Trophoblast cell (in vitro differentiated cells and primary cell): ENCODE measurements around the gene DCXR.

Source experiments
- DNase-seq, 2 donors: peaks; one replicate each; pipeline ENCODE4 v3.0.0-alpha.2; 2016
- H2AFZ ChIP-seq: 2 replicates; pipeline ENCODE4 v1.6.1; 2013; ENCODE audit warnings: low read length, moderate library complexity, mild to moderate bottlenecking; ENCODE audit not compliant: insufficient read depth, poor library complexity
- H2AK5ac ChIP-seq: 2 replicates; pipeline ENCODE4 v1.6.1; 2013; ENCODE audit warnings: mild to moderate bottlenecking, low read length
- H2BK120ac ChIP-seq: 2 replicates; pipeline ENCODE4 v1.6.1; 2013; ENCODE audit warnings: low read length, mild to moderate bottlenecking, moderate library complexity; ENCODE audit not compliant: insufficient read depth, poor library complexity
- H2BK12ac ChIP-seq: 2 replicates; pipeline ENCODE4 v1.6.1; 2013; ENCODE audit warnings: mild to moderate bottlenecking, low read length, moderate library complexity
- H2BK5ac ChIP-seq: 2 replicates; pipeline ENCODE4 v1.6.1; 2013; ENCODE audit warnings: low read length, low read depth, moderate library complexity, mild to moderate bottlenecking; ENCODE audit not compliant: poor library complexity
- H3K14ac ChIP-seq: 2 replicates; pipeline ENCODE4 v1.6.1; 2013; ENCODE audit warnings: mild to moderate bottlenecking, low read length
- H3K18ac ChIP-seq: 2 replicates; pipeline ENCODE4 v1.6.1; 2013; ENCODE audit warnings: mild to moderate bottlenecking, low read length
- H3K23ac ChIP-seq: 2 replicates; pipeline ENCODE4 v1.6.1; 2013; ENCODE audit warnings: low read length
- H3K27ac ChIP-seq: 2 replicates; pipeline ENCODE4 v1.5.1; 2013; ENCODE audit warnings: low read depth, mild to moderate bottlenecking, inconsistent platforms, low read length, moderate library complexity
- H3K27me3 ChIP-seq: 2 replicates; pipeline ENCODE4 v1.6.1; 2013; ENCODE audit warnings: inconsistent platforms, mild to moderate bottlenecking, low read length, moderate library complexity; ENCODE audit not compliant: insufficient read depth
- H3K36me3 ChIP-seq, 2 experiments: 1 replicate in 1 of 2; 2 replicates in 1 of 2; pipeline ENCODE4 v1.6.1; 2013; ENCODE audit warnings: low read length in 2 of 2, mild to moderate bottlenecking in 2 of 2, moderate library complexity in 1 of 2; ENCODE audit not compliant: insufficient read depth in 2 of 2, control insufficient read depth in 1 of 2
- H3K4ac ChIP-seq: 2 replicates; pipeline ENCODE4 v1.6.1; 2013; ENCODE audit warnings: low read depth, mild to moderate bottlenecking, low read length, moderate library complexity
- H3K4me1 ChIP-seq, 2 experiments: 1 replicate in 1 of 2; 2 replicates in 1 of 2; pipeline ENCODE4 v1.6.1; 2013; ENCODE audit warnings: low read length in 2 of 2, mild to moderate bottlenecking in 2 of 2, moderate library complexity in 1 of 2; ENCODE audit not compliant: insufficient read depth in 2 of 2, control insufficient read depth in 1 of 2
- H3K4me2 ChIP-seq: 2 replicates; pipeline ENCODE4 v1.6.1; 2013; ENCODE audit warnings: inconsistent platforms, mild to moderate bottlenecking, low read length, moderate library complexity
- H3K4me3 ChIP-seq: 2 replicates; pipeline ENCODE4 v1.5.1; 2013; ENCODE audit warnings: mild to moderate bottlenecking, low read depth, low read length, inconsistent platforms
- H3K79me1 ChIP-seq: one replicate; pipeline ENCODE4 v1.6.1; 2013; ENCODE audit warnings: low read length
- H3K79me2 ChIP-seq: 2 replicates; pipeline ENCODE4 v1.6.1; 2013; ENCODE audit warnings: low read length, mild to moderate bottlenecking; ENCODE audit not compliant: control insufficient read depth, insufficient read depth, poor library complexity
- H3K9ac ChIP-seq: 2 replicates; pipeline ENCODE4 v1.6.1; 2013; ENCODE audit warnings: mild to moderate bottlenecking, low read length
- H3K9me3 ChIP-seq: 2 replicates; pipeline ENCODE4 v1.6.1; 2013; ENCODE audit warnings: low read depth, mild to moderate bottlenecking, control low read depth, inconsistent platforms, low read length; ENCODE audit not compliant: insufficient read depth
- H4K12ac ChIP-seq: 2 replicates; pipeline ENCODE4 v1.6.1; 2013; ENCODE audit warnings: low read depth, mild to moderate bottlenecking, low read length, moderate library complexity
- H4K8ac ChIP-seq: 2 replicates; pipeline ENCODE4 v1.6.1; 2013; ENCODE audit warnings: low read depth, mild to moderate bottlenecking, low read length, moderate library complexity
- H4K91ac ChIP-seq: one replicate; pipeline ENCODE4 v1.6.1; 2013; ENCODE audit warnings: low read depth, mild to moderate bottlenecking, low read length, moderate library complexity
- WGBS: extraction: QIAGEN DNeasy Blood & Tissue Kit; methylation state at CpG from one replicate; pipeline ENCODE4 v1.1.7; 2013; ENCODE audit warnings: missing lambda C conversion rate; ENCODE audit not compliant: insufficient read length, insufficient coverage; ENCODE audit errors: extremely low coverage; 5-methylcytosine and 5-hydroxymethylcytosine counted together

DCXR gene

GRCh38 chr17:82079001-82079677 lies 41.6 kb upstream of the DCXR start:
- Histone ChIP-seq H2BK12ac (no peak overlapping the region), H3K4ac (no peak overlapping the region), H4K12ac (no peak overlapping the region), H3K27me3 (no peaks in the 10 kb centered on the region), H2BK120ac (no peak overlapping the region), H2AFZ (no peak overlapping the region), H4K8ac (no peak overlapping the region), H3K36me3 (peaks cover 66 to 68% of the 10 kb centered on the region in 2 experiments), H2AK5ac (no peak overlapping the region), H3K79me2 (no peaks in the 10 kb centered on the region), H3K9ac (no peak overlapping the region), H3K23ac (no peak overlapping the region), H3K14ac (no peak overlapping the region), H3K79me1 (no peaks in the 10 kb centered on the region), H3K27ac (no peak overlapping the region), H3K4me2 (no peak overlapping the region), H3K4me3 (no peak overlapping the region), H3K9me3 (peaks cover 4% of the 10 kb centered on the region), H4K91ac (no peak overlapping the region), H3K18ac (no peak overlapping the region), H2BK5ac (no peak overlapping the region), H3K4me1 (no peaks in the 10 kb centered on the region)
- no CpG with 5 or more reads among the region's 47 CpGs for WGBS
- DNase-seq: no peak

- Histone ChIP-seq H3K27ac (no peak overlapping the region), H4K8ac (no peak overlapping the region), H4K12ac (no peak overlapping the region), H3K4me1 (no peaks in the 10 kb centered on the region), H4K91ac (no peak overlapping the region), H3K9ac (no peak overlapping the region), H3K27me3 (no peaks in the 10 kb centered on the region), H3K9me3 (peaks cover 4% of the 10 kb centered on the region), H3K23ac (no peak overlapping the region), H3K18ac (no peak overlapping the region), H3K4ac (no peak overlapping the region), H2AFZ (no peak overlapping the region), H3K36me3 (peaks cover 59 to 61% of the 10 kb centered on the region in 2 experiments), H3K79me2 (no peaks in the 10 kb centered on the region), H2BK120ac (no peak overlapping the region), H2BK5ac (no peak overlapping the region), H3K4me3 (no peak overlapping the region), H3K4me2 (no peak overlapping the region), H2AK5ac (no peak overlapping the region), H3K14ac (no peak overlapping the region), H3K79me1 (no peaks in the 10 kb centered on the region), H2BK12ac (no peak overlapping the region)
- no CpG with 5 or more reads among the region's 18 CpGs for WGBS
- DNase-seq: no peak
Observed at GRCh38 chr17:82078433-82078832, 40.9 kb upstream of the DCXR start.

- H4K12ac ChIP-seq: no peak overlapping the region
- no peak overlapping the region for H3K18ac ChIP-seq
- no peak overlapping the region for H3K27ac ChIP-seq
- no peak overlapping the region for H3K4me3 ChIP-seq
- H3K79me2 ChIP-seq: no peaks in the 10 kb centered on the region
- DNase-seq: peak in 1 of 2 donors; percentile 50
- H3K4ac ChIP-seq: no peak overlapping the region
- no peak overlapping the region for H3K9ac ChIP-seq
- no peak overlapping the region for H4K91ac ChIP-seq
- peaks cover 52 to 55% of the 10 kb centered on the region in 2 experiments for H3K36me3 ChIP-seq
- H3K4me1 ChIP-seq: no peaks in the 10 kb centered on the region
- H3K9me3 ChIP-seq: peaks cover 4% of the 10 kb centered on the region
- no peak overlapping the region for H2BK12ac ChIP-seq
- H4K8ac ChIP-seq: no peak overlapping the region
- no peak overlapping the region for H3K14ac ChIP-seq
- no CpG with 5 or more reads among the region's 28 CpGs for WGBS
- H3K23ac ChIP-seq: no peak overlapping the region
- H2BK5ac ChIP-seq: no peak overlapping the region
- H3K4me2 ChIP-seq: no peak overlapping the region
- no peak overlapping the region for H2AFZ ChIP-seq
- H3K27me3 ChIP-seq: no peaks in the 10 kb centered on the region
- no peak overlapping the region for H2BK120ac ChIP-seq
- no peak overlapping the region for H2AK5ac ChIP-seq
- H3K79me1 ChIP-seq: no peaks in the 10 kb centered on the region
Observed at GRCh38 chr17:82077617-82078358, 40.3 kb upstream of the DCXR start.

GRCh38 chr17:82076785-82077591 lies 39.5 kb upstream of the DCXR start:
- H3K36me3 ChIP-seq: peaks cover 44 to 47% of the 10 kb centered on the region in 2 experiments
- no peak overlapping the region for H3K23ac ChIP-seq
- no peak overlapping the region for H3K27ac ChIP-seq
- no peak overlapping the region for H2BK5ac ChIP-seq
- H3K79me2 ChIP-seq: no peaks in the 10 kb centered on the region
- H2BK12ac ChIP-seq: no peak overlapping the region
- no CpG with 5 or more reads among the region's 21 CpGs for WGBS
- no peak overlapping the region for H3K4me3 ChIP-seq
- no peak overlapping the region for H4K8ac ChIP-seq
- no peak overlapping the region for H2BK120ac ChIP-seq
- H3K4me1 ChIP-seq: no peaks in the 10 kb centered on the region
- no peak overlapping the region for H2AK5ac ChIP-seq
- no peak overlapping the region for H4K12ac ChIP-seq
- DNase-seq: no peak
- H3K4ac ChIP-seq: no peak overlapping the region
- H4K91ac ChIP-seq: no peak overlapping the region
- H3K9ac ChIP-seq: no peak overlapping the region
- no peak overlapping the region for H3K18ac ChIP-seq
- H3K14ac ChIP-seq: no peak overlapping the region
- H3K9me3 ChIP-seq: peaks cover 4% of the 10 kb centered on the region
- H3K4me2 ChIP-seq: no peak overlapping the region
- no peaks in the 10 kb centered on the region for H3K79me1 ChIP-seq
- no peak overlapping the region for H2AFZ ChIP-seq
- no peaks in the 10 kb centered on the region for H3K27me3 ChIP-seq
